K562 (cell line): ENCODE results near the gene ELAC2. TPM values are rescaled to one million over a fixed set of nuclear protein-coding genes. Genes with fewer than 3 reads are reported as not detected.

Experiments
- GATAD2B ChIP-seq: fragments of 450-650 bp; IDR thresholded peaks from 2 replicates; pipeline ENCODE4 v1.6.1; 2017; ENCODE audit warnings: mild to moderate bottlenecking, borderline replicate concordance
- ZNF717 ChIP-seq: fragments of 250-450 bp; sonication (Bioruptor Pico); IDR thresholded peaks from 2 replicates; pipeline ENCODE4 v1.5.0; 2021
- polyA plus RNA-seq, 8 experiments: library from polyadenylated mRNA; depleted of rRNA in 4 of 8; stranded (reverse) in 5 of 8; unstranded in 3 of 8; fragments of >200 nt; fragmentation: Nextera tagmentation in 2 of 8; fragmentation: Illumina TruSeq in 1 of 8; extraction: Ambion mirVana in 2 of 8; extraction: Trizol in 1 of 8; gene quantifications; 2 replicates each; pipeline versions ENCODE4 v1.2.1 to v1.2.3, GENCODE V29; 2011 to 2014; ENCODE audit warnings: inconsistent platforms in 1 of 8, missing spikeins in 1 of 8
- total RNA-seq, 7 experiments: library from RNA; depleted of rRNA in 6 of 7; stranded (reverse); fragments of >200 nt in 6 of 7; fragmentation: Illumina TruSeq in 2 of 7; extraction: Trizol in 2 of 7; gene quantifications; 2 replicates each; pipeline versions ENCODE4 v1.2.1 to v1.2.3, GENCODE V29; 2011 to 2021; ENCODE audit warnings: low replicate concordance in 1 of 7
- TF ChIP-seq, protein P1 (sequence below): fragments of 450-650 bp; IDR thresholded peaks from 2 replicates; pipeline ENCODE4 v1.6.1; 2016; ENCODE audit warnings: mild to moderate bottlenecking, moderate library complexity

The ELAC2 gene
- total and polyA plus RNA-seq, 9 of the 15 experiments (the other 6 are each of a cell fraction or from before 2014, with no cell fraction given): 4.5 to 129 (median 70.6) TPM

- TF ChIP-seq, protein P1, sequence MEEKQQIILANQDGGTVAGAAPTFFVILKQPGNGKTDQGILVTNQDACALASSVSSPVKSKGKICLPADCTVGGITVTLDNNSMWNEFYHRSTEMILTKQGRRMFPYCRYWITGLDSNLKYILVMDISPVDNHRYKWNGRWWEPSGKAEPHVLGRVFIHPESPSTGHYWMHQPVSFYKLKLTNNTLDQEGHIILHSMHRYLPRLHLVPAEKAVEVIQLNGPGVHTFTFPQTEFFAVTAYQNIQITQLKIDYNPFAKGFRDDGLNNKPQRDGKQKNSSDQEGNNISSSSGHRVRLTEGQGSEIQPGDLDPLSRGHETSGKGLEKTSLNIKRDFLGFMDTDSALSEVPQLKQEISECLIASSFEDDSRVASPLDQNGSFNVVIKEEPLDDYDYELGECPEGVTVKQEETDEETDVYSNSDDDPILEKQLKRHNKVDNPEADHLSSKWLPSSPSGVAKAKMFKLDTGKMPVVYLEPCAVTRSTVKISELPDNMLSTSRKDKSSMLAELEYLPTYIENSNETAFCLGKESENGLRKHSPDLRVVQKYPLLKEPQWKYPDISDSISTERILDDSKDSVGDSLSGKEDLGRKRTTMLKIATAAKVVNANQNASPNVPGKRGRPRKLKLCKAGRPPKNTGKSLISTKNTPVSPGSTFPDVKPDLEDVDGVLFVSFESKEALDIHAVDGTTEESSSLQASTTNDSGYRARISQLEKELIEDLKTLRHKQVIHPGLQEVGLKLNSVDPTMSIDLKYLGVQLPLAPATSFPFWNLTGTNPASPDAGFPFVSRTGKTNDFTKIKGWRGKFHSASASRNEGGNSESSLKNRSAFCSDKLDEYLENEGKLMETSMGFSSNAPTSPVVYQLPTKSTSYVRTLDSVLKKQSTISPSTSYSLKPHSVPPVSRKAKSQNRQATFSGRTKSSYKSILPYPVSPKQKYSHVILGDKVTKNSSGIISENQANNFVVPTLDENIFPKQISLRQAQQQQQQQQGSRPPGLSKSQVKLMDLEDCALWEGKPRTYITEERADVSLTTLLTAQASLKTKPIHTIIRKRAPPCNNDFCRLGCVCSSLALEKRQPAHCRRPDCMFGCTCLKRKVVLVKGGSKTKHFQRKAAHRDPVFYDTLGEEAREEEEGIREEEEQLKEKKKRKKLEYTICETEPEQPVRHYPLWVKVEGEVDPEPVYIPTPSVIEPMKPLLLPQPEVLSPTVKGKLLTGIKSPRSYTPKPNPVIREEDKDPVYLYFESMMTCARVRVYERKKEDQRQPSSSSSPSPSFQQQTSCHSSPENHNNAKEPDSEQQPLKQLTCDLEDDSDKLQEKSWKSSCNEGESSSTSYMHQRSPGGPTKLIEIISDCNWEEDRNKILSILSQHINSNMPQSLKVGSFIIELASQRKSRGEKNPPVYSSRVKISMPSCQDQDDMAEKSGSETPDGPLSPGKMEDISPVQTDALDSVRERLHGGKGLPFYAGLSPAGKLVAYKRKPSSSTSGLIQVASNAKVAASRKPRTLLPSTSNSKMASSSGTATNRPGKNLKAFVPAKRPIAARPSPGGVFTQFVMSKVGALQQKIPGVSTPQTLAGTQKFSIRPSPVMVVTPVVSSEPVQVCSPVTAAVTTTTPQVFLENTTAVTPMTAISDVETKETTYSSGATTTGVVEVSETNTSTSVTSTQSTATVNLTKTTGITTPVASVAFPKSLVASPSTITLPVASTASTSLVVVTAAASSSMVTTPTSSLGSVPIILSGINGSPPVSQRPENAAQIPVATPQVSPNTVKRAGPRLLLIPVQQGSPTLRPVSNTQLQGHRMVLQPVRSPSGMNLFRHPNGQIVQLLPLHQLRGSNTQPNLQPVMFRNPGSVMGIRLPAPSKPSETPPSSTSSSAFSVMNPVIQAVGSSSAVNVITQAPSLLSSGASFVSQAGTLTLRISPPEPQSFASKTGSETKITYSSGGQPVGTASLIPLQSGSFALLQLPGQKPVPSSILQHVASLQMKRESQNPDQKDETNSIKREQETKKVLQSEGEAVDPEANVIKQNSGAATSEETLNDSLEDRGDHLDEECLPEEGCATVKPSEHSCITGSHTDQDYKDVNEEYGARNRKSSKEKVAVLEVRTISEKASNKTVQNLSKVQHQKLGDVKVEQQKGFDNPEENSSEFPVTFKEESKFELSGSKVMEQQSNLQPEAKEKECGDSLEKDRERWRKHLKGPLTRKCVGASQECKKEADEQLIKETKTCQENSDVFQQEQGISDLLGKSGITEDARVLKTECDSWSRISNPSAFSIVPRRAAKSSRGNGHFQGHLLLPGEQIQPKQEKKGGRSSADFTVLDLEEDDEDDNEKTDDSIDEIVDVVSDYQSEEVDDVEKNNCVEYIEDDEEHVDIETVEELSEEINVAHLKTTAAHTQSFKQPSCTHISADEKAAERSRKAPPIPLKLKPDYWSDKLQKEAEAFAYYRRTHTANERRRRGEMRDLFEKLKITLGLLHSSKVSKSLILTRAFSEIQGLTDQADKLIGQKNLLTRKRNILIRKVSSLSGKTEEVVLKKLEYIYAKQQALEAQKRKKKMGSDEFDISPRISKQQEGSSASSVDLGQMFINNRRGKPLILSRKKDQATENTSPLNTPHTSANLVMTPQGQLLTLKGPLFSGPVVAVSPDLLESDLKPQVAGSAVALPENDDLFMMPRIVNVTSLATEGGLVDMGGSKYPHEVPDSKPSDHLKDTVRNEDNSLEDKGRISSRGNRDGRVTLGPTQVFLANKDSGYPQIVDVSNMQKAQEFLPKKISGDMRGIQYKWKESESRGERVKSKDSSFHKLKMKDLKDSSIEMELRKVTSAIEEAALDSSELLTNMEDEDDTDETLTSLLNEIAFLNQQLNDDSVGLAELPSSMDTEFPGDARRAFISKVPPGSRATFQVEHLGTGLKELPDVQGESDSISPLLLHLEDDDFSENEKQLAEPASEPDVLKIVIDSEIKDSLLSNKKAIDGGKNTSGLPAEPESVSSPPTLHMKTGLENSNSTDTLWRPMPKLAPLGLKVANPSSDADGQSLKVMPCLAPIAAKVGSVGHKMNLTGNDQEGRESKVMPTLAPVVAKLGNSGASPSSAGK: peak; percentile 43; the same call in 1 of the 2 replicates
- TF ChIP-seq ZNF717 (CRISPR knock-in tag) (no peak), GATAD2B (no peak)
Measured at GRCh38 chr17:12990041-12990808, 27.6 kb downstream of the ELAC2 start (continued).
